Measurements from ENCODE around the gene NUP107. TPM values are rescaled to one million over a fixed set of nuclear protein-coding genes. Genes with fewer than 3 reads are reported as not detected.

The NUP107 gene
- total RNA-seq, 1 donor from 2014 or later: 93.6 TPM

GRCh38 chr12:68771223-68771925 is 84.6 kb downstream of the NUP107 start:
- intact Hi-C loops (cut with micrococcal nuclease): no loop called here

GRCh38 chr12:68772714-68773113 is 85.9 kb downstream of the NUP107 start:
- intact Hi-C loops (cut with micrococcal nuclease): no loop called here

- intact Hi-C loops (cut with micrococcal nuclease): no loop called here
These were observed 86.8 kb downstream of the NUP107 start for GRCh38 chr12:68773582-68773981.

GRCh38 chr12:68775121-68775630 is 88.4 kb downstream of the NUP107 start:
- intact Hi-C loops (cut with micrococcal nuclease): no loop called here

GRCh38 chr12:68776976-68777610 is 90.3 kb downstream of the NUP107 start:
- intact Hi-C loops (cut with micrococcal nuclease): no loop called here

GRCh38 chr12:68779280-68779679 is 92.5 kb downstream of the NUP107 start:
- intact Hi-C loops (cut with micrococcal nuclease): no loop called here

GRCh38 chr12:68780731-68781130 is 94.0 kb downstream of the NUP107 start:
- intact Hi-C loops (cut with micrococcal nuclease): no loop called here

GRCh38 chr12:68781728-68782127 is 95.0 kb downstream of the NUP107 start:
- intact Hi-C loops (cut with micrococcal nuclease): no loop called here

- intact Hi-C loops (cut with micrococcal nuclease): no loop called here
These were observed 97.2 kb downstream of the NUP107 start for GRCh38 chr12:68784015-68784414.

GRCh38 chr12:68785358-68785757 is 98.6 kb downstream of the NUP107 start:
- intact Hi-C loops (cut with micrococcal nuclease): no loop called here

GRCh38 chr12:68785823-68786222 is 99.0 kb downstream of the NUP107 start:
- intact Hi-C loops (cut with micrococcal nuclease): no loop called here

GRCh38 chr12:68786929-68787328 is 100.2 kb downstream of the NUP107 start:
- intact Hi-C loops (cut with micrococcal nuclease): no loop called here

- intact Hi-C loops (cut with micrococcal nuclease): no loop called here
These were observed 101.9 kb downstream of the NUP107 start for GRCh38 chr12:68788554-68789143.

GRCh38 chr12:68789144-68789878 is 102.5 kb downstream of the NUP107 start:
- intact Hi-C loops (cut with micrococcal nuclease): no loop called here

- intact Hi-C loops (cut with micrococcal nuclease): no loop called here
These were observed 103.5 kb downstream of the NUP107 start for GRCh38 chr12:68790081-68790951.

GRCh38 chr12:68790952-68791234 is 104.1 kb downstream of the NUP107 start:
- intact Hi-C loops (cut with micrococcal nuclease): no loop called here

- intact Hi-C loops (cut with micrococcal nuclease): no loop called here
These were observed 105.2 kb downstream of the NUP107 start for GRCh38 chr12:68791897-68792481.

GRCh38 chr12:68792952-68793351 is 106.2 kb downstream of the NUP107 start:
- intact Hi-C loops (cut with micrococcal nuclease): no loop called here

GRCh38 chr12:68793436-68793835 is 106.7 kb downstream of the NUP107 start:
- intact Hi-C loops (cut with micrococcal nuclease): no loop called here

- intact Hi-C loops (cut with micrococcal nuclease): no loop called here
These were observed 107.3 kb downstream of the NUP107 start for GRCh38 chr12:68793975-68794652.

All from T-helper 1 cell treated with Interleukin-12 subunit alpha and Interleukin-12 subunit beta and Interleukin-4 antibody, amounts not matched to agents 30 ng/mL and 1 ng/mL, for 36 hours (primary cell).